Stimulated activated CD4-positive, alpha-beta T cell treated with anti-CD3 and anti-CD28 coated beads, Interleukin-12 subunit alpha, Interleukin-12 subunit beta, amount 100 ng/mL, for 4 hours (primary cell): ENCODE results near the gene GTPBP6.
A peak's percentile ranks its signal among the peaks of the same experiment; 100 is the strongest.
"Not testable (repeated sequence)": the region's sequence is repeated elsewhere in the genome, so short reads cannot be mapped to it uniquely, and the experiment has no call there.

Experiments used
- DNase-seq: peaks from one replicate; pipeline ENCODE4 v3.0.0-alpha.2; 2020

GTPBP6 gene

DNA sequence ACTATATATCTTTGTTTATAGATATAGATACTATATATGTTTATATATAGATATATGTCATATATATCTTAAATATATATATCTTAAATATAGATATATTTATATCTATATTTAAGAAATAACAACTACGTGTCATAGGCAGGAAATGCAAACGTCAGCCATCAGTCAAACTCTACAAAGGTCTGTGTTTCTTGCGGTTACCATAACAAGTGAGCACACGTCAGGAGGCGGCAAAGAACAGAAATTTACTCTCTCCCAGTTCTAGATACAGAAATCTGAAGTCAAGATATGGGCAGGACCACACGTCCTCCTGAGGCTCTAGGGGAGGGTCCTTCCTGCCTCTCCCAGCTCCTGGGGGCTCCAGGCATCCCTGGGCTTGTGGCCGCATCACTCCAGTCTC lies 30.9 kb downstream of the GTPBP6 start:
- no peak for DNase-seq

DNA sequence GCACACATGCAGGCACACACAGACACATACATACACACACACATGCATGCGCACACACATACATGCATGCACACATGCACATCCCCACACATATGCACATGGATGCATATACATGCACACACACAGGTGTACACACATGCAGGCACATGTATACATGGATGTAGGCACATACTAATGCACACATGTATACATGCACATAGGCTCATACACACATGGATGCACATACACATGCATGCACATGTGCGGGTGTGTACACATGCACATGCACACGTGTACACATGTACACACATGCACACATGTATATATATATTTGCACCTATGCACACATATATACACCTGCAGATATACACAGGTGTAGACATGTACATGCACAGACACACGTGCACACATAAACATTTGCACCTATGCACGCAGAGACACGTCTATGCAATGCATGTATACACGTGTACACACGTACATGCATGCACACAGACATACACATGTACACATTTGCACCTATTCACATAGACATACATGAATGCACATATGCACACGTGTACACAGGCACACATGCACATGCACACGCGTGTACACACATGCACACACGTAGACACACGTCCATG lies 33.4 kb downstream of the GTPBP6 start:
- no peak for DNase-seq

DNA sequence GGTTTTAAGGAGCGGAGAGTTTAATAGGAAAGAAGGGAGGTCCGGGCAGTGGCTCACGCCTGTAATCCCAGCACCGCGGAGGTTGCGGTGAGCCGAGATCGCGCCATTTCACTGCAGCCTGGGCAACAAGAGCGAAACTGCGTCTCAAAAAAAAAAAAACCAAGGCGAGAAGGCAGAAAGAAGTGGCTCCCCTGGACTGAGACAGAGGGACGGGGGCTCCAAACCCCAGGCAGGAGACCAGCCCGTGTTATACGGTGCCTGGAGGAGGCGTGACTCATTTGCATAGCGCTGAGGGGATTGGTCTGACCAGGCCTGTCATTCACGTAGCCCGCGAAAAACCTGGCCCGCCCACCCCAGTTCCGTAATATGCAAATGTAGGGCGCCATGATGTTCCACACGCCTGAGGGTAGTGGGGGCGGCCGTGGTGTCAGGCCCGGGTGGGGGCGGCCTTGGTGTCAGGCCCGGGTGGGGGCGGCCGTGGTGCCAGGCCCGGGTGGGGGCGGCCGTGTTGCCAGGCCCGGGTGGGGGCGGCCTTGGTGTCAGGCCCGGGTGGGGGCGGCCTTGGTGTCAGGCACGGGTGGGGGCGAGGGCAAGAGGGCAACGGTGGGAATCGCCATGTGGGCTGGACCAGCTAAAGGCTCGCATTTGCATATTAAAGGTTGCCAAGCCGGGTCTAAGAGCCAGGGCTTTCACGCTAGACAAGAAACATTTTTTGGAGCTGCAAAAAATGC lies 35.3 kb downstream of the GTPBP6 start:
- DNase-seq: peak; percentile 86

DNA sequence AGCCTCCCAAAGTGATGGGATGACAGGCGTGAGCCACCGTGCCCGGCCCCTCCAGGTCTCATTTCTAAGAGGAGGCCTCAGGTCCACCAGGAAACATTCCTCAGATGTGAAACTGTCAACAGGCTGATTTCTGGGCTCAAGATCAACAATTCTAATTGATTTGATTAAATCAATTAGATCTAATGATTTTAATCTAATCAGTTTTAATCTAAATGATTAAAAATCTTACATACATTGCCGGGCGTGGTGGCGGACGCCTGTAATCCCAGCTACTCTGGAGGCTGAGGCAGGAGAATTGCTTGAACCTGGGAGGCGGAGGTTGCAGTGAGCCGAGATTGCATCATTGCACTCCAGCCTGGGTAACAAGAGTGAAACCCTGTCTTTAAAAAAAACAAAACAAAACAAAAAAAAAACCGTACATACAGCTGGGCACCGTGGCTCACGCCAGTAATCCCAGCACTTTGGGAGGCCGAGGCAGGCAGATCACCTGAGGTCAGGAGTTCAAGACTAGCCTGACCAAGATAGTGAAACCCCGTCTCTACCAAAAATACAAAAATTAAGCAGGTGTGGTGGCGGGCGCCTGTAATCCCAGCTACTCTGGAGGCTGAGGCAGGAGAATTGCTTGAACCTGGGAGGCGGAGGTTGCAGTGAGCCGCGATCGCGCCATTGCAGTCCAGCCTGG lies 36.5 kb downstream of the GTPBP6 start:
- not testable (repeated sequence) for DNase-seq

DNA sequence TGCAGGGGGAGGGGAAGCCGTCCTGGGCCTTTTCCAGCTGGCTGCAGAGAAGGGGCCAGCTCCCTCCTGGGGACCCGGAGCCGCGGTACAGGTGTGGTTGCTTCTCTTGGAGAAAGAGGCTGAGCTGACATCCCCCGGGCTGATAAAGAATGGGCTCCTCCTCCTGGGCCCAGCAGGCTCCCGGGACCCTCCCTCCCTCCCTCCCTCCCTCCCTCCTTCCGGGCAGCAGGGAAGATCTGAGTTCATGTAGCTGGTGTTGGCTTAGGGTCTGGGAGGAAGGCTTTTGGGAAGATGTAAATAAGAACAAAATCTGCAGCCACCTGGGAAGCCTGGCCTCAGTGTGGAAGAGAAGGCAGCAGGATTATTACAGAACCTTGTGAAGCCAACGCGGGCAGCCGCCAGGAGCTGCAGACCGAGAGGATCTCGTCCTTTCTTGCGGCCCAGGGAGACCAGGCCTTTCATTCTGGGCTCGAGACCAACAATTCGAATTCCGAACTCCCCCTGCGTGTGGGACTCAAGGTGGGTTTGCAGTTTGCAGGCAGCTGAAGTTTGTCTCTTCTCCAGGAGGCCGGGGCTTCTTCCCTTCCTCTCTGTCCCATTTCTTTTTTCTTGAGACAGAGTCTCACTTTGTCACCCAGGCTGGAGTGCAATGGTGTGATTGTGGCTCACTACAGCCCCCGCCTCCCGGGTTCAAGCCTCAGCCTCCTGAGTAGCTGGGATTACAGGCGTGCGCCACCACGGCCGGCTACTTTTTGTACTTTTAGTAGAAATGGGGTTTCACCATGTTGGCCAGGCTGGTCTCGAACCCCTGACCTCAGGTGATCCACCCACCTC lies 37.2 kb downstream of the GTPBP6 start, which contains the start of gene PLCXD1:
Gene PLCXD1, plus strand, starts transcription at position 216 of the 834 bp plus-strand sequence. CDS start 2,807 bp downstream, outside the sequence.
- DNase-seq: no peak

DNA sequence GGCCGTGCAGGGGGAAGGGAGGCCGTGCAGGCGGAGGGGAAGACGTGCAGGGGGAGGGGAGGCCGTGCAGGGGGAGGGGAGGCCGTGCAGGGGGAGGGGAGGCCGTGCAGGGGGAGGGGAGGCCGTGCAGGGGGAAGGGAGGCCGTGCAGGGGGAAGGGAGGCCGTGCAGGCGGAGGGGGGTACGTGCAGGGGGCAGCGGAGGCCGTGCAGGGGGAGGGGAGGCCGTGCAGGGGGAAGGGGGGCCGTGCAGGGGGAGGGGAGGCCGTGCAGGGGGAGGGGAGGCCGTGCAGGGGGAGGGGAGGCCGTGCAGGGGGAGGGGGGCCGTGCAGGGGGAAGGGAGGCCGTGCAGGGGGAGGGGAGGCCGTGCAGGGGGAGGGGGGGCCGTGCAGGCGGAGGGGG lies 37.9 kb downstream of the GTPBP6 start:
- DNase-seq: not testable (repeated sequence)

DNA sequence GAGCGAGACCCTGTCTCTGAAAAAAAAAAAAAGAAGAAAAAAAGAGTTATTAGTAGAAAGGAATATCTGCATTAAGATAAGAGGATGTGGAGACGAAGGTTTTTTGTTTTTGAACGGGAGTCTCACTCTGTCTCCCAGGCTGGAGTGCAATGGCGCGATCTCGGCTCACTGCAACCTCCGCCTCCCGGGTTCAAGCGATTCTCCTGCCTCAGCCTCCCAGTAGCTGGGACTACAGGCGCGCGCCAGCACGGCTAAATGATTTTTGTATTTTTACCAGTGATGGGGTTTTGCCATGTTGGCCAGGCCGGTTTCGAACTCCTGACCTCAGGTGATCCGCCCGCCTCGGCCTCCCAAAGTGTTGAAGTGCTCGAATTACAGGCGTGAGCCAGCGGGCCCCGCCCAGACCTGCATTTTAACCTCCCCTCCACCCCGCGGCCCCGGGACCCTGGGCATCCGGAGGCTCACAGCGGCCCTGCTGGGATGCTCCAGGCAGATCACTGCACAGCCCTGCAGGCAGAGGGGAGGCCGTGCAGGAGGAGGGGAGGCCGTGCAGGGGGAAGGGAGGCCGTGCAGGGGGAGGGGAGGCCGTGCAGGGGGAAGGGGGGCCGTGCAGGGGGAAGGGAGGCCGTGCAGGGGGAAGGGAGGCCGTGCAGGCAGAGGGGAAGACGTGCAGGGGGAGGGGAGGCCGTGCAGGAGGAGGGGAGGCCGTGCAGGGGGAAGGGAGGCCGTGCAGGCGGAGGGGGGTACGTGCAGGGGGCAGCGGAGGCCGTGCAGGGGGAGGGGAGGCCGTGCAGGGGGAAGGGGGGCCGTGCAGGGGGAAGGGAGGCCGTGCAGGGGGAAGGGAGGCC lies 38.6 kb downstream of the GTPBP6 start:
- DNase-seq: not testable (repeated sequence)

DNA sequence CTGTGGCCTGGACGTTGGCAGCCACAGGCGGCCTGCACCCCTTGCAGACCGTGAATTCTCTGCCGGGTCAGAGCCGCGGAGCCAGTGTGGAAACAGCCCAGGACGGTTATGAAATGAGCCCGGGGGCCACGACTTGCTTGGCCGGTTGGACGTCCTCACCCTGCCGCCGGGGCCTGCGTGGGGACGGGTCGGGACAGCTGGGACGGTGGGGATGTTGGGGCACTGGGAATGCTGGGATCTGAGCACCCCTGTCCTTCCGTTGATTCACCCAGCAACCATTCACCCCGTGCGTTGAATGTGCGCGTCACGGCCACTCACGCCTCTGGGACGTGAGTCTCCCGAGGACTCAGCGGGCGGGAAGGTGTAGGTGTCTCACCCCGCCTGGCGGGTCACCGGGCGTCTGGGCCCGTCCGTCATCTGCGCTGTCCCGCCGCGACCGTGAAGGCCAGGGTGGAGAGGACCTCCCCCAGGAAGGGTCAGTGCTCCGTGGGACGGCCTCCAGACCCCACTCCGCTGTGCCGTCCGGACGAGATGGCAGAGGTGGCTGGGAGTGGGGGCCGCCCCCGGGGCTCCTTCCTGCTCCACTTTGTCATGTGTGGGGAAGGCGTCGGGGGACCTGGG lies 41.9 kb downstream of the GTPBP6 start:
- DNase-seq: peak; percentile 23

DNA sequence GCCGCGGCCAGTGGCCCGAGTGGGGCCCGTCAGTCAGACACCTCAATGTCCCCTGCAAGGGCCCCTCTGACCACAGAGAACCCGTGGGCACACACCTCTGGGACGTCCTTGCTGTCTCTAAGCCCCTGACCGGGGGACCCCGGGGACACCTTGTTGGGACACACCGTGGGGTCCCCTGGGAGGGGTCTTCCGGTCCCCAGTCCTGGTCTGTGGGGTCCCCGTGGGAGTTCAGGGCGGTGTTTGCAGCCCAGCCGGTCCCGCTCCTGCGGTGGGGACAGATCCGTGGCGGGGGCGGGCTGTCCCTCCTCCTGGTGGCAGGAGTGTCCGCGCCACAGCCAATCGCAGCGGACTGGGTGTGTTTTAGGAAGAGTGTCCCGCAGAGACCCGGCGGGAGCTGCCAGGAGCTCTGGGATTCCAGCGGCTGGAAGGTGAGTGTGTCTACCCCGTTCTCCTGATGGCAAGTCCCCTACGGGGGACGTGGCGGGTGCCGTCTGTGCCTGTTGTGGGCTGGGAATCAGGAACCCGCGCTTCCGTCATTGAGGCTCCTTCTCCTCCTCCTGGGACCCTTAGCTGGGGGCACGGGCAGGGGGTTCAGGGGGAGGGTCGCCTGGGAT lies 42.5 kb downstream of the GTPBP6 start:
- DNase-seq: peak; percentile 49

DNA sequence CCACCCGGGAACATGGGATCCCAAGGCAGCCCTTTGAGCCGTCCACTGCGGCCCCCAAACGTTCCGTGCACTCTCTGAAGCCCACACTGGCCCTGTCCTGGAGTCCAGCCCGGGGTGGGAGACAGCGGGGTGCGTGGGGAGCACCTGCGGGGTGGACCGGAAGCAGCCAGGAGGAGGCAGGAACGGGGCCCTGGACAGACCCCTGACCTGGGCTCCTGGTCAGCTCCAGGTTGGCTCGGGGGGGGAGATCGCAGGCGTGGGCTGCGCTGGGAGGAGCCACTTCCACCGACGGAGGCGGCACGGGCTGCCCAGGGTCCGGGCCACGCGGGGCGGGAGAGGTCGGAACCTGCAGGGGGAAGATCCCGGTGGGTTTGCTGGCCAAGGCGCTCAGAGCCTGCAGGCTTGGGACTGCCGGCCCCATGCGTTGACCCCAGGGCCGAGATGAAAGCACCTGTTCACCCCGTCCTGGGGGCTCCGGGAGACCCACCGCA lies 43.1 kb downstream of the GTPBP6 start:
- DNase-seq: no peak

DNA sequence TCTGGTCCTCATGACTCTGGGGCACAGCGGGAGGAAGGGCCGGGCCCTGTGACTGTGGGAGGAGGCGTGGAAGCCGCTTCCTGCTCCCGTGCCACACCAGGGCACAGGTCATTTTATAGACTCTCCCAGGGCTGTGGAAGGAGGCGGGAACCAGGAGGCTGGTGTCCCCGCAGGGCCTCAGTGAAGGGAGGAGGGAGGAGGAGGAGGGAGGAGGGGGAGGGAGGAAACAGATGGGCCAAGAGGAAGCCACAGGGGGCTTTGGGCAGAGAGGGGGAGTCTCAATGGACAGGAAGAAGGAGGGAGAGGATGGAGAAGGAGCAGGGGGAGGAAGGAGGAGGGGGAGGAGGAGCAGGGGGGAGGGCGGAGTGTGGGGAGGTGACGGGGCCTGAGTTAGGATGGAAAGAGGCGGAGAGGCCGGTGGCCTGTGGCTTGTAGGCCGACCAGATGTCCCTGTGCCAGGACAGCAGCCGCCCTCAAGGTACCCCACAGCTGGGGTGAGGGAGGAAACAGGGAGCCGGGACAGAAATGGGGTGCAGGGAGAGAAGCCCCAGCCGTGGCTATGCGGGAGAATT lies 43.6 kb downstream of the GTPBP6 start:
- DNase-seq: no peak

DNA sequence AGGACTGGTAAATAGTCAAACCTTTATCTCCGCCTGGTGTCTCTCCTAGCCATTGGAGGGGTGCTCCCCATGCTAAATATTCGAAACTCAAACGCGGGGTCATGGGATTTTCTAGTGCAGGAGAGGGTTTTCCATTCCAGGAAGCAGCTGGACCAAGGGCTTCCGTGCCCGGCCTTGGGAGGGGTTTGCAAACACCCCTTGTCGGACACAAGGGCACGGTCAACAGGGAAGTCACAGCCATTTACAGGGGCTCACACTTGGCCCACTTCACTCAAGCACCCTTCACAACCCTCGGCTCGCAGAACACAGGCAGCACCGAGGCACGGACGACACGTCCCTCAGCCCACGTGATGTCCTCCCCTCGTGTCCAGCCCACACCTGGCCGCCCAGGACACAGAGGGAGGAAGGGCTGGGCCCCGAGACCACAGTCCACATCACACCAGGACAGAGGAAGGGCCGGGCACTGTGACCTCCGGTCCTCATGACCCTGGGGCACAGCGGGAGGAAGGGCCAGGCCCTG lies 47.7 kb downstream of the GTPBP6 start:
- DNase-seq: no peak

DNA sequence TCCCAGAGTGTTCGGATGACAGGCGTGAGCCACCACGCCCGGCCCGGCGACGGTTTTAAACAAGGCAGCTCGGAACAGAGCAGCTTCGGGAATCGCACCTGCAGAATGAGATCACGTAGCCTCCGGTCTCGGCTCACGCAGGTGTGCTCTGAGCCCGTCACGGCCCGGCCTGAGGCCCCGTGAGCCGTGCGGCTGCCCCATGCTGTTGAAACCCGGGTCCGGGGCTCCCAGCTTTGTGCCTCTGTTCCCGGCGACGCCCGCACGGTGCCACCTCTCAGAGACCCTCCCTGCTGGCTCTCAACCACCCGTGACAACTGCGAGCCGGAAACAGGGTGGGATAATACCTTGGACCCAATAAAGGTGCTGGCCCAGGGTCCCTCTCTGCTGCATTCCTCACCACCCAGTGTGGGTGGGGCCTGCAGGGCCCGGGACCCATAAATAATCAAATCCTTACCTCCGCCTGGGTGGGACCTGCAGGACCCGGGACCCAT lies 50.8 kb downstream of the GTPBP6 start:
- DNase-seq: no peak

DNA sequence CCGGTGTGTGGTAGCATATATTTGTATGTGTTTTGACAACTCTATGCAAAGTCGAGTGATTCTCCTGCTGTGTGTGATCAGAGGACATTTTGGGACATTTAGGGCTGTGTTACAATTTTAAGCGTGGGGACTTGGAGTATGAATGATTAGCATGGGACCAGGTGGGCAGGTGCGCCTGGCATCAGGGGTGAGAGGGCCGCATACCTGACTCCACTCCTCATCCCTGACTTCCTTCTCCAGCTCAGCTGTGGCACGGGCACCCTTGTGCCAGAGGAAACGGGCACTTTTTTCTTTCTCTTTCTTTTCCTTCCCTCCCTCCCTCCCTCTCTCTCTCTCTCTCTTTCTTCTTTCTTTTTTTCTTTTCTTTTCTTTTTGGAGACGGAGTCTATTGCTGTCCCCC lies 53.1 kb downstream of the GTPBP6 start:
- DNase-seq: no peak

DNA sequence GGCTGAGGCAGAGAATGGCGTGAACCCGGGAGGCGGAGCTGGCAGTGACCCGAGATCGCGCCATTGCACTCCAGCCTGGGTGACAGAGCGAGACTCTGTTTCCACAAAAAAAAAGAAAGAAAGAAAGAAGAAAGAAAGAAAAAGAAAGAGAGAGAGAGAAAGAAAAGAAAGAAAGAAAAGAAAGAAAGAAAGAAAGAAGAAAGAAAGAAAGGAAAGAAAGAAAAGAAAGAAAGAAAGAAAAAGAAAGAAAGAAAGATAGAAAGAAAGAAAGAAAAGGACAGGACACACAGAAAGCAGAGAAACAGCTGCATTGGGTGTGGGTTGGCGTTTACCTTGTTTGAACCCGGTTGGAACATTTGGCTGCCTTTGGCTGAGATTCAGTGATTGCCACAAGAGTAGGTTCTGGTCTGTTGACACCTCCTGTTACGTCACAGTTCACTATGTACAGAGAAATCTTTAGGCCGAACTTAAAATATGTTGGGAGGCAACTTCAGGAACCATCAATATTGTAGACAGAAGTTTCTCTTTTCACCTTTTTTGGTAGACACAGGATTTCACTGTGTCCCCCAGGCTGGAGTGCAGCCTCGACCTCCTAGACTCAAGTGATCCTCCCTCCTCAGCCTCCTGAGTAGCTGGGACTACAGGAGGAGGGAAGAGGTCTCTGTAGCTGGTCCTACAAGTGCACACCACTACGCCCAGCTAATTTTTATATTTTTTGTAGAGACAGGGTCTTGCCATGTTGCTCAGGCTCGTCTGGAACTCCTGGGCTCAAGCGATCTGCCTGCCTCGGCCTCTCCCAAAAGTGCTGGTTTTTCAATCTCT lies 53.8 kb downstream of the GTPBP6 start:
- no peak for DNase-seq

DNA sequence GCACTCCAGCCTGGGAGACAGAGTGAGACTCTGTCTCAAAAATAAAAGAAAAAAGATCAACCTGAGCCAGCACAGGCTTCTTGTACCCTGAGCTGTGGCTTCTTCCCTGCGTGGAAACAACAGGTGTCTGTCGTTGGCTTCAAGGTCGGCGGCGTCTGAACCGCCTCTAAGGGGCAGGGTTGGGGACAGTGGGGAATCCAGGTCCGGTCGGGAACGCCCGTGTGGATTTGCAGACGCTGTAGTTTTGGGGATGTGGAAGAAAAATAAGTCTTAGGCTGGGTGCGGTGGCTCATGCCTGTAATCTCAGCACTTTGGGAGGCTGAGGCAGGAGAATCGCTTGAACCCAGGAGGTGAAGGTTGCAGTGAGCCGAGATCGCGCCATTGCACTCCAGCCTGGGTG lies 54.6 kb downstream of the GTPBP6 start:
- not testable (repeated sequence) for DNase-seq

DNA sequence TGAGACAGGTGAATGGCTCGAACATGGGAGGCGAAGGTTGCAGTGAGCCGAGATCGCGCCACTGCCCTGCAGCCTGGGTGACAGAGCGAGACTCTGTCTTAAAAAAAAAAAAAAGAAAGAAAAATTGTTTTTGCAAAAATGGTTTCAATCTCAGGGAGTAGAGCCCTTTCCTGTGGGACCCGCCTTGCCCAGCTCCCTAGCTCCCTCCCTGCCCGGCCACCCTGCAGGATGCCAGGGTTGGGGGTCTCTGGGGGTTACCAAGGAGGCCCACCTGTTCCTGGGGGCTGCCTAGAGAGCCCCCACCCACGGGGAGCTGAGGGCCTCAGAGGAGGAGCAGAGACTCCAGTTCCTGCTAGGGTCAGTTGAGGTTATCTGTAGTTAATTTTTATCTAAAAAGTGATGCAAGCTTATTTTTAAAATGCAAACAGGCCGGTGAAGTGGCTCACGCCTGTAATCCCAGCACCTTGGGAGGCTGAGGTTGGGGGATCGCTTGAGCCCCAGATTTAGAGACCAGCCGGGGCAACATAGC lies 56.2 kb downstream of the GTPBP6 start:
- DNase-seq: no peak

DNA sequence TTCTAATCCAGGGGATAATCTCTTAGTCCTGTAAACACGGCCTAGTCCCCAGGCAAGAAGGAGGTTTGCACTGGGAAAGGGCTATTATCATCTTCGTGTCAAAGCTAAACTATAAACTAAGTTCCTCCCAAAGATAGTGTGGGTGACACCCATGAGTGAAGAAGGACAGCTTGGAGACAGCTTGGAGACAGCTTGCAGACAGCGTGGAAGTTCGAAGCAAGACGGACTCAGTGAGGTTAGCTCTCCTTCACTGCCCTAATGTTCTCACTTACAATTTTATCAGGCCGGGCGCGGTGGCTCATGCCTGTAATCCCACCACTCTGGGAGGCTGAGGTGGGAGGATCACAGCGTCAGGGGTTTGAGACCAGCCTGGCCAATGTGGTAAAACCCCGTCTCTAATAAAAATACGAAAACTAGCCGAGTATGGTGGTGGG lies 56.7 kb downstream of the GTPBP6 start:
- DNase-seq: no peak
